GM23248 (cell line): ENCODE measurements around the gene GPR162.

Source experiments
- EZH2 ChIP-seq: fragments of 200-600 bp; sonication (generic); IDR thresholded peaks from 2 replicates; pipeline ENCODE4 v1.6.1; 2018; ENCODE audit warnings: antibody characterized with exemption, mild to moderate bottlenecking; ENCODE audit not compliant: insufficient read depth, poor library complexity, severe bottlenecking
- EZH2phosphoT487 ChIP-seq: fragments of 200-600 bp; sonication (generic); IDR thresholded peaks from 2 replicates; pipeline ENCODE4 v1.6.1; 2018; ENCODE audit warnings: antibody characterized with exemption, moderate library complexity, mild to moderate bottlenecking, low read depth; ENCODE audit not compliant: insufficient read depth

DNA sequence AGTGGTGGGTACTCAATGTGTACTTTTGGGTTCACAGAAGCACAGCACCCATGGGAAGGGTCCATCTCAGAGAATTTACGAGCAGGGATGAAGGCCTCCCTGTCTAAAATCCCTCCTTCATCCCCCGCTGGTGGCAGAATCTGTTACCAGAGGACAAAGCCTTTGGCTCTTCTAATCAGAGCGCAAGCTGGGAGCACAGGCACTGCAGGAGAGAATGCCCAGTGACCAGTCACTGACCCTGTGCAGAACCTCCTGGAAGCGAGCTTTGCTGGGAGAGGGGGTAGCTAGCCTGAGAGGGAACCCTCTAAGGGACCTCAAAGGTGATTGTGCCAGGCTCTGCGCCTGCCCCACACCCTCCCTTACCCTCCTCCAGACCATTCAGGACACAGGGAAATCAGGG, 1.5 kb upstream of the GPR162 start:
- TF ChIP-seq EZH2phosphoT487 (no peak), EZH2 (no peak)
